ENCODE measurements around the gene SLC6A11.
A peak's percentile ranks its signal among the peaks of the same experiment; 100 is the strongest.

The SLC6A11 gene

GRCh38 chr3:10988001-10988665 lies 172.1 kb downstream of the SLC6A11 start:
- Histone ChIP-seq H3K4me2 (ENCODE audit: low read length) (no peak overlapping the region), H3K27me3 (ENCODE audit: insufficient read depth, low read length, poor library complexity) (peaks cover 2% of the 10 kb centered on the region), H4K8ac (ENCODE audit: low read depth, low read length) (no peak overlapping the region), H3K4me1 (ENCODE audit: control insufficient read depth, low read depth, low read length) (peaks cover 7% of the 10 kb centered on the region), H2BK120ac (ENCODE audit: low read depth, low read length) (no peak overlapping the region), H2AK5ac (ENCODE audit: low read length) (no peak overlapping the region), H3K4ac (ENCODE audit: low read depth, low read length) (no peak overlapping the region), H3K79me1 (ENCODE audit: low read length) (no peaks in the 10 kb centered on the region), H3K23ac (ENCODE audit: low read length) (no peak overlapping the region), H3K9ac (ENCODE audit: low read length) (no peak overlapping the region), H4K5ac (ENCODE audit: low read length) (no peak overlapping the region), H3K56ac (ENCODE audit: low read length) (peak overlapping the region; percentile 17), H2BK5ac (ENCODE audit: low read length) (no peak overlapping the region), H3K18ac (ENCODE audit: low read length) (no peak overlapping the region), H2BK15ac (replicated peaks; ENCODE audit: low read depth) (no peak overlapping the region), H3K36me3 (ENCODE audit: control insufficient read depth, insufficient read depth, low read length) (no peaks in the 10 kb centered on the region), H3K27ac (ENCODE audit: low read depth, low read length) (peak overlapping the region; percentile 30), H3K4me3 (ENCODE audit: low read length) (no peak overlapping the region), H3K79me2 (ENCODE audit: control insufficient read depth, insufficient read depth, low read length) (no peaks in the 10 kb centered on the region)
- no CpG with 5 or more reads among the region's 9 CpGs for WGBS (ENCODE audit: extremely low coverage, insufficient coverage, low lambda C conversion rate)
- no peak for DNase-seq

- Histone ChIP-seq H3K4me3 (ENCODE audit: low read length) (no peak overlapping the region), H4K8ac (ENCODE audit: low read depth, low read length) (no peak overlapping the region), H2BK15ac (replicated peaks; ENCODE audit: low read depth) (no peak overlapping the region), H3K79me1 (ENCODE audit: low read length) (no peaks in the 10 kb centered on the region), H3K4ac (ENCODE audit: low read depth, low read length) (no peak overlapping the region), H3K4me1 (ENCODE audit: control insufficient read depth, low read depth, low read length) (peaks cover 7% of the 10 kb centered on the region), H3K79me2 (ENCODE audit: control insufficient read depth, insufficient read depth, low read length) (no peaks in the 10 kb centered on the region), H3K36me3 (ENCODE audit: control insufficient read depth, insufficient read depth, low read length) (no peaks in the 10 kb centered on the region), H4K5ac (ENCODE audit: low read length) (no peak overlapping the region), H3K18ac (ENCODE audit: low read length) (no peak overlapping the region), H3K9ac (ENCODE audit: low read length) (no peak overlapping the region), H3K4me2 (ENCODE audit: low read length) (no peak overlapping the region), H2AK5ac (ENCODE audit: low read length) (no peak overlapping the region), H3K23ac (ENCODE audit: low read length) (no peak overlapping the region), H2BK120ac (ENCODE audit: low read depth, low read length) (no peak overlapping the region), H3K27ac (ENCODE audit: low read depth, low read length) (no peak overlapping the region), H3K56ac (ENCODE audit: low read length) (no peak overlapping the region), H3K27me3 (ENCODE audit: insufficient read depth, low read length, poor library complexity) (peaks cover 10% of the 10 kb centered on the region), H2BK5ac (ENCODE audit: low read length) (no peak overlapping the region)
- DNase-seq, result peak; percentile 53
- no CpG with 5 or more reads among the region's 7 CpGs for WGBS (ENCODE audit: extremely low coverage, insufficient coverage, low lambda C conversion rate)
These were observed 173.0 kb downstream of the SLC6A11 start for GRCh38 chr3:10988991-10989484.
